NCI-H774 (cell line): ENCODE data around the gene SASH3.
"Not testable (repeated sequence)": the region's sequence is repeated elsewhere in the genome, so short reads cannot be mapped to it uniquely, and the experiment has no call there.

ENCODE experiments used
- DNase-seq: peaks from one replicate; lab custom pipeline; 2025; lab: John Stamatoyannopoulos, UW

The SASH3 gene

GRCh38 chrX:129779747-129780146 lies at the start of gene SASH3:
Gene SASH3, plus strand, starts transcription at chrX:129779949. Its CDS starts 149 bp downstream, at chrX:129780098.
- no peak for DNase-seq

GRCh38 chrX:129731228-129731627 lies 48.5 kb upstream of the SASH3 start:
- DNase-seq, result no peak

GRCh38 chrX:129732857-129733256 lies 46.9 kb upstream of the SASH3 start:
- DNase-seq, result no peak

- no peak for DNase-seq
Observed at GRCh38 chrX:129733335-129733734, 46.4 kb upstream of the SASH3 start.

- no peak for DNase-seq
Observed at GRCh38 chrX:129736491-129736890, 43.3 kb upstream of the SASH3 start.

GRCh38 chrX:129737916-129738315 lies 41.8 kb upstream of the SASH3 start:
- no peak for DNase-seq

GRCh38 chrX:129738466-129739308 lies 41.1 kb upstream of the SASH3 start, which contains the start of gene XPNPEP2:
Gene XPNPEP2, plus strand, starts transcription at chrX:129738979. Its CDS starts 235 bp downstream, at chrX:129739214.
- no peak for DNase-seq

- no peak for DNase-seq
Observed at GRCh38 chrX:129739578-129739977, 40.2 kb upstream of the SASH3 start.

- DNase-seq, result no peak
Observed at GRCh38 chrX:129741880-129742758, 37.6 kb upstream of the SASH3 start.

- DNase-seq, result not testable (repeated sequence)
Observed at GRCh38 chrX:129742759-129743152, 37.0 kb upstream of the SASH3 start.

- no peak for DNase-seq
Observed at GRCh38 chrX:129743821-129744220, 35.9 kb upstream of the SASH3 start.

GRCh38 chrX:129744861-129745321 lies 34.9 kb upstream of the SASH3 start:
- no peak for DNase-seq

GRCh38 chrX:129746557-129747470 lies 32.9 kb upstream of the SASH3 start:
- no peak for DNase-seq

- no peak for DNase-seq
Observed at GRCh38 chrX:129747533-129747932, 32.2 kb upstream of the SASH3 start.

- DNase-seq, result no peak
Observed at GRCh38 chrX:129748305-129748704, 31.4 kb upstream of the SASH3 start.

GRCh38 chrX:129749069-129749468 lies 30.7 kb upstream of the SASH3 start:
- no peak for DNase-seq

GRCh38 chrX:129750971-129751370 lies 28.8 kb upstream of the SASH3 start:
- no peak for DNase-seq

GRCh38 chrX:129754056-129755024 lies 25.4 kb upstream of the SASH3 start:
- DNase-seq, result peak; percentile 1

GRCh38 chrX:129755779-129756650 lies 23.7 kb upstream of the SASH3 start:
- no peak for DNase-seq
